EH (cell line): ENCODE measurements around the gene NOC2L.
A peak's percentile ranks its signal among the peaks of the same experiment; 100 is the strongest.

Experiments used
- DNase-seq: peaks from one replicate; pipeline ENCODE4 v3.0.0-alpha.2; 2015; ENCODE audit warnings: low read depth

Gene NOC2L

GRCh38 chr1:942864-943533 lies 16.1 kb downstream of the NOC2L start:
- DNase-seq = no peak

GRCh38 chr1:942411-942821 lies 16.6 kb downstream of the NOC2L start:
- no peak for DNase-seq

GRCh38 chr1:941588-942383 lies 17.3 kb downstream of the NOC2L start:
- DNase-seq = peak; percentile 89

GRCh38 chr1:941015-941587 lies 18.0 kb downstream of the NOC2L start:
- no peak for DNase-seq

- peak; percentile 78 for DNase-seq
Measured at GRCh38 chr1:940107-941014, 18.7 kb downstream of the NOC2L start.

- DNase-seq = no peak
Measured at GRCh38 chr1:939511-940106, 19.4 kb downstream of the NOC2L start.

- DNase-seq = no peak
Measured at GRCh38 chr1:938711-939489, 20.2 kb downstream of the NOC2L start.

- peak; percentile 65 for DNase-seq
Measured at GRCh38 chr1:938088-938683, 20.9 kb downstream of the NOC2L start.

GRCh38 chr1:937521-937920 lies 21.5 kb downstream of the NOC2L start:
- DNase-seq = no peak

GRCh38 chr1:936348-937264 lies 22.4 kb downstream of the NOC2L start:
- DNase-seq = no peak

- no peak for DNase-seq
Measured at GRCh38 chr1:935751-936231, 23.3 kb downstream of the NOC2L start.

- DNase-seq = no peak
Measured at GRCh38 chr1:934991-935750, 23.9 kb downstream of the NOC2L start.

GRCh38 chr1:933603-933940 lies 25.5 kb downstream of the NOC2L start:
- no peak for DNase-seq

GRCh38 chr1:932776-933602 lies 26.1 kb downstream of the NOC2L start:
- DNase-seq = no peak

GRCh38 chr1:932173-932510 lies 26.9 kb downstream of the NOC2L start:
- DNase-seq = no peak

GRCh38 chr1:931380-932172 lies 27.5 kb downstream of the NOC2L start:
- no peak for DNase-seq

GRCh38 chr1:930633-931138 lies 28.4 kb downstream of the NOC2L start:
- no peak for DNase-seq
